GM23338 (cell line): Measurements from ENCODE around the gene IFT88.

Experiments used
- CREB1 ChIP-seq: fragments of 250-450 bp; sonication (Bioruptor Pico); IDR thresholded peaks from 2 replicates; pipeline ENCODE4 v1.5.0; 2020; ENCODE audit warnings: low read depth, mild to moderate bottlenecking, moderate library complexity
- EZH2 ChIP-seq: fragments of 200-600 bp; sonication (generic); IDR thresholded peaks from one replicate; pipeline ENCODE4 v1.8.0; 2017; ENCODE audit warnings: antibody characterized with exemption, mild to moderate bottlenecking, low read depth; ENCODE audit not compliant: unreplicated experiment
- EZH2phosphoT487 ChIP-seq: fragments of 200-600 bp; sonication (generic); IDR thresholded peaks from one replicate; pipeline ENCODE4 v1.8.1; 2018; ENCODE audit warnings: antibody characterized with exemption; ENCODE audit not compliant: unreplicated experiment
- JUNB ChIP-seq: IDR thresholded peaks from one replicate; pipeline ENCODE4 v1.6.1; 2016; ENCODE audit warnings: antibody characterized with exemption; ENCODE audit not compliant: unreplicated experiment
- POLR2AphosphoS5 ChIP-seq: IDR thresholded peaks from 2 replicates; pipeline ENCODE4 v1.6.1; 2016; ENCODE audit warnings: antibody characterized with exemption, low read depth
- TF ChIP-seq, protein P1 (sequence below), 2 experiments: fragments of 200-600 bp in 1 of 2; sonication (generic) in 1 of 2; conservative IDR thresholded peaks; 2 replicates each; pipeline versions ENCODE4 v1.5.1 to v1.6.1; 2016 to 2017; ENCODE audit warnings: antibody characterized with exemption in 2 of 2, low read depth in 2 of 2, mild to moderate bottlenecking in 2 of 2, moderate library complexity in 1 of 2
- TF ChIP-seq, protein P2 (sequence below): IDR thresholded peaks from one replicate; pipeline ENCODE4 v1.6.1; 2018; ENCODE audit warnings: antibody characterized with exemption; ENCODE audit not compliant: unreplicated experiment

DNA sequence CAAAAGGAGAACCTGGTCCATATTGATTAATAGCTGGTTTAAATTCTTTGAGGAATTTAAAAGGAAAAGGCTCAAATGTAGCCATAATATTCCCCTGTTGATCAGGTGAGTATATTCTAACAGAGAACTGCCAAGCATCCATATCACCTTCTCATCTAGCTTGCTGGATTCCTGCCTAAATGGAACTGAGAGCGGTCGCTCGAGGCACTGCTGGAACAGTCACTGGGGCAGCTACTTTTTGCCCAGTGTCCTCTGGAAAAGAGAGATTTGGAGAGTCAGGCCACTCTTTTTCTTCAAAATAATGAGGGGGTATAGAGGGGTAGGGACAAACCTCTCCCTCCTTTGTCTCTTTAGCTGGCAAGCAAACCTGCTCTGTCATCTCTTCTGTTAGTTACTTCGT is 117.1 kb downstream of the IFT88 start:
- TF ChIP-seq, protein P1, sequence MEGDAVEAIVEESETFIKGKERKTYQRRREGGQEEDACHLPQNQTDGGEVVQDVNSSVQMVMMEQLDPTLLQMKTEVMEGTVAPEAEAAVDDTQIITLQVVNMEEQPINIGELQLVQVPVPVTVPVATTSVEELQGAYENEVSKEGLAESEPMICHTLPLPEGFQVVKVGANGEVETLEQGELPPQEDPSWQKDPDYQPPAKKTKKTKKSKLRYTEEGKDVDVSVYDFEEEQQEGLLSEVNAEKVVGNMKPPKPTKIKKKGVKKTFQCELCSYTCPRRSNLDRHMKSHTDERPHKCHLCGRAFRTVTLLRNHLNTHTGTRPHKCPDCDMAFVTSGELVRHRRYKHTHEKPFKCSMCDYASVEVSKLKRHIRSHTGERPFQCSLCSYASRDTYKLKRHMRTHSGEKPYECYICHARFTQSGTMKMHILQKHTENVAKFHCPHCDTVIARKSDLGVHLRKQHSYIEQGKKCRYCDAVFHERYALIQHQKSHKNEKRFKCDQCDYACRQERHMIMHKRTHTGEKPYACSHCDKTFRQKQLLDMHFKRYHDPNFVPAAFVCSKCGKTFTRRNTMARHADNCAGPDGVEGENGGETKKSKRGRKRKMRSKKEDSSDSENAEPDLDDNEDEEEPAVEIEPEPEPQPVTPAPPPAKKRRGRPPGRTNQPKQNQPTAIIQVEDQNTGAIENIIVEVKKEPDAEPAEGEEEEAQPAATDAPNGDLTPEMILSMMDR (conservative IDR thresholded peaks at IDR 0.05; ENCODE audit: low read depth in 2 of 2), result no peak
- TF ChIP-seq POLR2AphosphoS5 (no peak), EZH2 (no peak), CREB1 (CRISPR knock-in tag) (no peak), EZH2phosphoT487 (no peak), JUNB (no peak)
- TF ChIP-seq, protein P2, sequence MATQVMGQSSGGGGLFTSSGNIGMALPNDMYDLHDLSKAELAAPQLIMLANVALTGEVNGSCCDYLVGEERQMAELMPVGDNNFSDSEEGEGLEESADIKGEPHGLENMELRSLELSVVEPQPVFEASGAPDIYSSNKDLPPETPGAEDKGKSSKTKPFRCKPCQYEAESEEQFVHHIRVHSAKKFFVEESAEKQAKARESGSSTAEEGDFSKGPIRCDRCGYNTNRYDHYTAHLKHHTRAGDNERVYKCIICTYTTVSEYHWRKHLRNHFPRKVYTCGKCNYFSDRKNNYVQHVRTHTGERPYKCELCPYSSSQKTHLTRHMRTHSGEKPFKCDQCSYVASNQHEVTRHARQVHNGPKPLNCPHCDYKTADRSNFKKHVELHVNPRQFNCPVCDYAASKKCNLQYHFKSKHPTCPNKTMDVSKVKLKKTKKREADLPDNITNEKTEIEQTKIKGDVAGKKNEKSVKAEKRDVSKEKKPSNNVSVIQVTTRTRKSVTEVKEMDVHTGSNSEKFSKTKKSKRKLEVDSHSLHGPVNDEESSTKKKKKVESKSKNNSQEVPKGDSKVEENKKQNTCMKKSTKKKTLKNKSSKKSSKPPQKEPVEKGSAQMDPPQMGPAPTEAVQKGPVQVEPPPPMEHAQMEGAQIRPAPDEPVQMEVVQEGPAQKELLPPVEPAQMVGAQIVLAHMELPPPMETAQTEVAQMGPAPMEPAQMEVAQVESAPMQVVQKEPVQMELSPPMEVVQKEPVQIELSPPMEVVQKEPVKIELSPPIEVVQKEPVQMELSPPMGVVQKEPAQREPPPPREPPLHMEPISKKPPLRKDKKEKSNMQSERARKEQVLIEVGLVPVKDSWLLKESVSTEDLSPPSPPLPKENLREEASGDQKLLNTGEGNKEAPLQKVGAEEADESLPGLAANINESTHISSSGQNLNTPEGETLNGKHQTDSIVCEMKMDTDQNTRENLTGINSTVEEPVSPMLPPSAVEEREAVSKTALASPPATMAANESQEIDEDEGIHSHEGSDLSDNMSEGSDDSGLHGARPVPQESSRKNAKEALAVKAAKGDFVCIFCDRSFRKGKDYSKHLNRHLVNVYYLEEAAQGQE, result no peak
